ENCODE measurements around the gene MTRR.
A peak's percentile ranks its signal among the peaks of the same experiment; 100 is the strongest.
"Not testable (repeated sequence)": the region's sequence is repeated elsewhere in the genome, so short reads cannot be mapped to it uniquely, and the experiment has no call there.

MTRR gene

GRCh38 chr5:7902666-7903625 is 34.0 kb downstream of the MTRR start:
- DNase-seq = no peak

- no peak for DNase-seq
Measured at GRCh38 chr5:7904170-7904569, 35.2 kb downstream of the MTRR start.

- DNase-seq = no peak
Measured at GRCh38 chr5:7907612-7908011, 38.7 kb downstream of the MTRR start.

GRCh38 chr5:7908317-7908716 is 39.4 kb downstream of the MTRR start:
- DNase-seq = no peak

- no peak for DNase-seq
Measured at GRCh38 chr5:7910738-7911428, 41.9 kb downstream of the MTRR start.

GRCh38 chr5:7911429-7911771 is 42.5 kb downstream of the MTRR start:
- DNase-seq = not testable (repeated sequence)

- no peak for DNase-seq
Measured at GRCh38 chr5:7916171-7916804, 47.3 kb downstream of the MTRR start.

GRCh38 chr5:7917130-7918123 is 48.5 kb downstream of the MTRR start:
- no peak for DNase-seq

- no peak for DNase-seq
Measured at GRCh38 chr5:7925961-7926695, 57.2 kb downstream of the MTRR start.

- DNase-seq = no peak
Measured at GRCh38 chr5:7926720-7927119, 57.8 kb downstream of the MTRR start.

GRCh38 chr5:7927466-7928375 is 58.8 kb downstream of the MTRR start:
- DNase-seq = peak; percentile 80 to 89

- DNase-seq = no peak
Measured at GRCh38 chr5:7930011-7930410, 61.1 kb downstream of the MTRR start.

- no peak for DNase-seq
Measured at GRCh38 chr5:7941692-7942091, 72.7 kb downstream of the MTRR start.

- no peak for DNase-seq
Measured at GRCh38 chr5:7947301-7947700, 78.4 kb downstream of the MTRR start.
